GM11168 (cell line): ENCODE data around the gene THG1L.

ENCODE experiments used
- in situ Hi-C: fragments of 300-500 bp; cut with MboI; formaldehyde crosslinking; loops from one replicate; pipeline ENCODE4 v1.12.0; 2022; ENCODE audit warnings: low sequenced_read_pairs; ENCODE audit not compliant: unreplicated experiment

THG1L gene

DNA sequence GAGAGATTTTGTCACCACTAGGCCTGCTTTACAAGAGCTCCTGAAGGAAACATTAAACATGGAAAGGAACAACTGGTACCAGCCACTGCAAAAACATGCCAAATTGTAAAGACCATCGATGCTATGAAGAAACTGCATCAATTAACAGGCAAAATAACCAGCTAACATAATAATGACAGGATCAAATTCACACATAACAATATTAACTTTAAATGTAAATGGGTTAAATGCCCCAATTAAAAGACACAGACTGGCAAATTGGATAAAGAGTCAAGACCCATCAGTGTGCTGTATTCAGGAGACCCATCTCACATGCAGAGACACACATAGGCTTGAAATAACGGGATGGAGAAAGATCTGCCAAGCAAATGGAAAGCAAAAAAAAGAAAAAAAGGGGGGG is 8.3 kb upstream of the THG1L start:
- in situ Hi-C loops: loop anchor here (10.0 kb wide), 1 partner anchor 288 kb away; no protein-coding TSS in a partner anchor

DNA sequence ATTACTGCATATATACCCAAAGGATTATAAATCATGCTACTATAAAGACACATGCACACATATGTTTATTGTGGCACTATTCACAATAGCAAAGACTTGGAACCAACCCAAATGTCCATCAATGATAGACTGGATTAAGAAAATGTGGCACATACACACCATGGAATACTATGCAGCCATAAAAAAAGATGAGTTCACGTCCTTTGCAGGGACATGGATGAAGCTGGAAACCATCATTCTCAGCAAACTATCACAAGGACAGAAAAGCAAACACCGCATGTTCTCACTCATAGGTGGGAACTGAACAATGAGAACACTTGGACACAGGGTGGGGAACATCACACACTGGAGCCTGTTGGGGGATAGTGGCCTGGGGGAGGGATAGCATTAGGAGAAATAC is 4.6 kb upstream of the THG1L start:
- in situ Hi-C loops: loop anchor here (10.0 kb wide), 1 partner anchor 292 kb away; no protein-coding TSS in a partner anchor

DNA sequence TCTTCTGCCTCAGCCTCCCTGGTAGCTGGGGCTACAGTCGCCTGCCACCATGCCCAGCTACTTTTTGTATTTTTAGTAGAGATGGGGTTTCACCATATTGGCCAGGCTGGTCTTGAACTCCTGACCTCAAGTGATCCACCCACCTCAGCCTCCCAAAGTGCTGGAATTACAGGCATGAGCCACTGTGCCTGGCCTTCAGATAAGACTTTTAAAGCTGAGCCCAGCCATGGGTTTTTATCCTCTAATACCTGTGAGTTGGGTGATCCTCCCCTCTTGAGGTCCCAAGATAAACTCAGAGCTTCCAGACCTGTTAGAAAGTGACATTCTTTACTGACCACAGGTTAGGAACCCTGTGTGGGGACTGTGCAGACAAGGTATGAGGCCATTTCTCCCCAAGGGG is 3.4 kb upstream of the THG1L start:
- in situ Hi-C loops: loop anchor here (10.0 kb wide), 1 partner anchor 293 kb away; no protein-coding TSS in a partner anchor

DNA sequence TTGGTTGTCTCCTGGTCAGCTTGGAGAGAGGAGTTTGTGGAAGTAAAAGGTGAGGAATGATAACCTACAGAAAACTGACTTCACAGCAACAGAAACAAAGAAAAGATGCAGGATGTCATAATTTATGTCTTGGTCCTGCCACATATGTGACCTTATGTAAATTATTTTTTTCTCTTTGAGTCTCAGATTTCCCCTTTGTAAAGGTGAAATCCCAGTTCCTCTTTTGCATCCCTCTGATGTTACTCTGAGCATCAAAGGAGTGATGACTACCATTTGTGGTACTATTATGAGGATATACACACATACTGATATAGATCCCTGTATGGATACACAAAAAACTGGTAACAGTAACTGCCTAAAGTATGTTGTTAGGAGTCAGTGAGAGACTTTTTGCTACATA is 1.4 kb upstream of the THG1L start:
- in situ Hi-C loops: loop anchor here (10.0 kb wide), 1 partner anchor 295 kb away; no protein-coding TSS in a partner anchor

DNA sequence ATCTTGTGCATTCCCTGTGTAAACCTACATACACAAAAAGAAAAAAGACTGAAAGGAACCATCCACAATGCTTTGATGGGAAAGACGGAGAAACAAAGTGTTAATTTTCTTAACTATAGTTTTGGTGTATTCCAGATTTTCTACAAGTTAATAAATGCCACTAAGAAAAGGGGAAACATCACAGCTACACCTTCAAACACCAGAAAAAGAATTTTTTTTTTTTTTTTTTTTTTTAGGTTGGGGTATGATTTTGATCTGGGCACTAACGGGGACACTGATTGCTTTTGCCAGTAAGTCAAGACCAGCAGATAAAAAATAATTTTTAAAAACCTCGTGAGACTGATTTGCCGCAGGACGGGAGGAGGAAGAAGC is 334 bp upstream of the THG1L start:
- in situ Hi-C loops: no loop called here

DNA sequence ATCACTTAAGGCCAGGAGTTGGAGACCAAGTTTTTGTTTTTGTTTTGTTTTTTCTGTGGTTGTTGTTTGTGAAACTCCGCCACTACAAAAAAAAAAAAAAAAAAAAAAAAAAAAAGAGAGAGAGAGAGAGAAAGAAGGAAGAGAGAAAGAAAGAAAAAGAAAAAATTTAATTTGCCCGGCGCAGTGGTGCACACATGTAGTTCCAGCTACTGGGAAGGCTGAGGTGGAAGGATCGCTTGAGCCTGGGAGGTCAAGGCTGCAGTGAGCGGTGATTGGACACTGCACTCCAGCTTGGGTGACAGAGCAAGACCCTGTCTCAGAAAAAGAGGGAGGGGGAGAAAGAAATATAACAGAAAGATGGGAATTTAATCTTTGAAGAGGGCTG is 902 bp downstream of the THG1L start:
- in situ Hi-C loops: no loop called here

DNA sequence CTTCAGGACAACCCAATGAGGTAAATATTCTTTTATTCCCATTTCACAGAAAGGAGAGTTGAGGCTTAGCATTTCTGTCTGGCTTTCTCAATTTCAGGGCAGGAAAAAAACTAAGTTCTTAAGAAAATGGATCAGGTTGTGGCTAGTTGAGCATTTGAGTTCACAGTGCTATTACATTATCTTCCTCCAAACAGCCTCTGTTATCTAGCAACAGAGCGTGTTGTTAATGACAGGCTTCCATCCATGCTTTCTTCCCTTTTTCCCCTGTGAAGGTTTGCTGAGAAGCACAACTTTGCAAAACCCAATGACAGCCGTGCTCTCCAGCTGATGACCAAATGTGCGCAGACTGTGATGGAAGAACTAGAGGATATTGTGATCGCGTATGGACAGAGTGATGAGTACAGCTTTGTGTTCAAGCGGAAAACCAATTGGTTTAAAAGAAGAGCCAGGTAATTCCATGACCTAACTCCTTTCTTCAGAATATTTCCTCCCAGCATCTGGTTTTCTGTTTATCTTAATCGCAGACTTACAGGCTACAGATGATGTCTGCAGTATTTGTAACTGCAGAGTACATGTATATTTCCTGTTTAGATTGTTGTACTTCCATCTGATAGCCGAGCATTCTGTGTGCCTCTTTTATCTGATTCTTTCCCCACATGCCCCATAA is 1.5 kb downstream of the THG1L start:
- in situ Hi-C loops: no loop called here

DNA sequence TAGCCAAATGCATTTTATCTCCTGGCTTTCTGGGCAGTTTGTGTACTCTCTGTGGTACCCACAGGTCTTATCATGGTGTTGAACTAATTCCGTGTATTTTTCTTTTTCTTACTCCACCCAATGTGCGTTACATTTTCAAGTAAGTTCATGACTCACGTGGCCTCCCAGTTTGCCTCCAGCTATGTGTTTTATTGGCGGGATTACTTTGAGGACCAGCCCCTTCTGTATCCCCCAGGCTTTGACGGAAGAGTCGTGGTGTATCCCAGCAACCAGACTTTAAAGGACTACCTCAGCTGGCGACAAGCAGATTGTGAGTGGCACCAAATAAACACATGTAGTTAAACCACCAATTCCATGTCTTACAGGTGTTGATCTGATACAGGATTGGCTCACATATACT is 3.2 kb downstream of the THG1L start:
- in situ Hi-C loops: no loop called here

DNA sequence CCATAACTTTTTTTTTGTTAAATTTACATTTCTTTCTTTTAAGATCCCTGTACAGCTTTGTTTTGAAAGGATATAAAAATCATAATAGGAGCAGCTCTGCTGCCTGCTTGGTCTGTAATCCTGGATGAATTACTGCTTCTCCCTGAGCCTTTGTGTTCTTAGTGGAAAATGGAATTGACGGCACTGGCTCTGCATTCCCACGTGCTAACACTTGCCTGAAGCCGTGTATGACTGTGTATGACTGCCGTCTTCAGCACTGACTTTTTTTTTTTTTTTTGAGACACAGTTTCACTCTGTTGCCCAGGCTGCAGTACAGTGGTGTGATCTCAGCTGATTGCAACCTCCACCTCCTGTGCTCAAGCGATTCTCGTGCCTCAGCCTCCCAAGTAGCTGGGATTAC is 4.8 kb downstream of the THG1L start:
- in situ Hi-C loops: no loop called here

DNA sequence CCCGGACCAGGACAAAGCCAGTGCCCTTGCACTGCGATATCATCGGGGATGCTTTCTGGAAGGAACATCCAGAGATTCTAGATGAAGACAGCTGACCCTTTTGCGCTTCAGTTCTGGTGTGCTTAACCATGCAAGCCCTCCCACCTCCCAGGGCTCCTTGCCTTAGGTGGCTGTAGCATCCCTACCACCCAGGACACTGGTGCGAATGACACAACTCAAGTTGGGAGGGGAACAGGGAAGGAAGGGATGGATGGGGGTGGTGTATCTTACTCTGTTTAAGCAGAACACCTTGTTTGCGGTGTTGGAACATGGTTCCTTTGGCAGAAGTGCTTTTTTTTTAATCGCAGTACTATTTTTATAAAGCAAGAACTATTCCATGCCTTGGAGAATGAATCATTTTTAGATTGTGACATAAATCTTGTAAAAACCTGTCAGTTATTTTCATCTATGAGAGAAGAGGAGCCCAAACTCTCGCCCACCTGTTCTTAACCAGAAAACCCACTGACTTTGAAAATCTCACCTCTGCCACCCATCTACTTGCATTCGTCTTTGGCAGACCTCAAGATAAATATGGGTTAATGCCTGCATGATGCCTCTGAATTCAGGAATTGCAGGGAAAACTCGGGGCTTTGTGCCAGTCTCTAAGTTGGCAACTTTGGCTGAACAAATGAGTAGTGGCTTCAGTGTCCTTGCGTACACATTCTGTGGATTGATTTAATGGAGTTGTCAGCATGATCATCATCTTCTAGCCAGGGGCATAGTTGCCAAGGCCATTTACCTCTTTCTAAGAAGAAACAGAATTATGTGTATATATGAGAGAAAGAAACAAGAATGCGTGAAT is 8.4 kb downstream of the THG1L start:
- in situ Hi-C loops: loop anchor here (5.0 kb wide), 1 partner anchor 82 kb away; no protein-coding TSS in a partner anchor

DNA sequence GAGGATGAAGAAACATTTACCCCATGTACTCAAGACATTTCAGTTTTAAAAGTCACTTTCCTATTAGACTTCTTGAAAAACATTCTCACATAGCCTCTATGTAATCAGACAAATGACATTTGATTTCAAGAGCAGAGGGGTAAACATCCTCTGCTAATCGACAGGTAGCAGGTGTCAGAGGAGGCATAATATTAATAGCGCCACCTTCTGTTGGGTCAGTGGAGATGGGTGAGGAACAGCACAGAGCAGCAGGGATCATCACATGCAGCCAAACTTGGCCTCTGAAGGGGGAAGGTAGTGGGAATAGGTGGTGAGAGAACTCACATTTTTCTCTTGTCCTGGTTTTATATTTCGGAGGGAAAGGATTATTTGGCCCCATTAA is 9.0 kb downstream of the THG1L start:
- in situ Hi-C loops: loop anchor here (5.0 kb wide), 1 partner anchor 83 kb away; no protein-coding TSS in a partner anchor

DNA sequence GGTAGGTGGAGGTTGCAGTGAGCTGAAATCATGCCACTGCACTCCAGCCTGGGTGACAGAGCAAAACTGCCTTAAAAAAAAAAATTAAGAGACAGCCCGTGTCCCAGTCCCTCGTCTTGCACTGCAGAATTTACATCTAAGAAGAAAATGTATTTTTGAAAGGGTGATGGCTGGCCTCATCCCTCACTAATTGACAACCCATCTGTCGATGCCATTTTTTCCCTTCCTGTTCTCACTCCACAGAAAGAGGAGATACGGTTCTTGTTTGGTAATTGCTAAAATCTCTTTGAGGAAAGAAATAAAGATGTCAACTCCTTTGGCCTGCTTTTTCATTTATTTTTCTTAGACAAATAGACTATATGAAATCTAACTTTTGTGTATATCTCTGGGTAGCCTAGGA is 9.9 kb downstream of the THG1L start:
- in situ Hi-C loops: loop anchor here (5.0 kb wide), 1 partner anchor 84 kb away; no protein-coding TSS in a partner anchor

DNA sequence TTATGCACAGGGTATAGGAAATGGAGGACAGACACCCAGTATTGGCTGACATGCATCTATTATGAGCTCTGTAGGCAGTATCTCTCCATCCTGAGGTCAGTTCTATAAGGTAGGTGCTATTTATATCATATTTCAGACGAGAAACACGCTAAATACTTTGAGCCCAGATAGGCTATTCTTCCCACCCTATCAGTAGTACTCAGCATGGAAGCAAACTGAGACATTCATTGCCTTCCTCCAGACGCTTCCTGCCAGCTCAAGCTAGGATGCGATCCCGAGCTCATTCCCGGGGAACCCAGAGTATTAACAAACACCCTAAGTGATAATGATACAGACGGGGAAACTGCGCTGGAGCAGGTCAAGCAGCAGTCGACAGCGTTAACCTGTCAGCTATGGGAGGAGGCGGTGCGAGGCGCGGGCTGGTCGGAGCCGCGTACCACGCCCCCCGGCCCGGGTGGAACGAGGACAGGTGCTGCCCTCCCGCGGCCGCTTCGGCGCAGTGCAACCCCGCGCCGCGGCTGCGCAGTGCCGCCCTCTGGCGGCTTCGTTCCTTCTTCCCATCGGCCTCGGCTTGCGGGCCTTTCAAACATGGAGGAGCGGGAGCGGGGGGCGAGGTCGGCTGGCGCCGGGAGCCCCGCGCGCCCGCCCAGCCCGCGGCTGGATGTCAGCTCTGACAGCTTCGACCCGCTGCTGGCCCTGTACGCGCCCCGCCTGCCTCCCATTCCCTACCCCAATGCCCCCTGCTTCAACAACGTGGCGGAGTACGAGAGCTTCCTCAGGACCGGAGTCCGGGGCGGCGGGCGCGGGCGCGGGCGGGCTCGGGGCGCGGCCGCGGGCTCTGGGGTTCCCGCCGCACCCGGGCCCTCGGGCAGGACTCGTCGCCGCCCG is 12.2 kb downstream of the THG1L start, which contains the start of gene LSM11:
Gene LSM11, plus strand, starts transcription at position 550 of the 888 bp plus-strand sequence. Its CDS starts 39 bp downstream, at position 589.
- in situ Hi-C loops: loop anchor here (5.0 kb wide), 1 partner anchor 86 kb away; no protein-coding TSS in a partner anchor

DNA sequence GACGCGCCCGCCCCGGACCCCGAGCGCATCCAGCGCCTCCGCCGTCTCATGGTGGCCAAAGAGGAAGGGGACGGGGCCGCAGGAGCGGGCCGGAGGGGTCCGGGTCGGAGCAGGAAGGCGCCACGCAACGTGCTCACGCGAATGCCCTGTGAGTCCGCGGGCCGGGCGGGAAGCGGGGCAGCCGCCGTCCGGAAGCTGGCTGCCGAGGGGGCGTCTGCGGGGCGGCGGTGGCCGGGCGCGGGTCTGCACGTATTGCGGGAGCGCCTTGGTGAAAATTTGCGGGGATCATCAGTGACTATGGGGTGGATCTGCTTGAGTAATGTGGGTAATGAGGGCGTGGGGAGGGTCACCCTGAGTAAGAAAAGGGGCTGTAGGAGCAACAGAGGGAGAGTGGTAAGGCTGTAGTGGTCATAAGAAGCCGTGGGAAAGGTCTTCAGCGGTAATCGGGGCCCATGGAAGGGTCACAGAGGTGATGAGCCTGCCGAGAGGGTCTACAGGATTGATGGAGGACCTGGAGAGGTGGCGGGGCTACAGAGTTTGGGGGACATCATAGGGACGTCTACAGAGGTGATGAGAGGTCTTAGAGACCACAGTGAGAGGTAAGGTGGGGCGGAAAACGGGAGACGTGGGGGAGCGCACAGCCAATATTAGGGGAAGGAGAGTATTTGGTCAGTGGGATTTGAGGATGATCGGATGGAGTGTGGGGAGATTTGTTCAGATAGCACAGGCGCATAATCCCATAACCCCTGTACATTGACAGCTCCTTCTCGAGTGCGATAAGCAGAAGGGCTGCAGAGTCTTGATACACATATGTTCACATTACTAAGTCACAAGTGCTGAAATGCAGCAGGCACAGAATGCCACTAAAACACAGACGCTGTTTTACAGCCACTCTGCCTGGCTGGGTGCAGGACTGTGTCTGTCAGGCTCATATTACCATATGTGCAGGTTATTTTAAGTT is 13.1 kb downstream of the THG1L start:
- in situ Hi-C loops: loop anchor here (5.0 kb wide), 1 partner anchor 87 kb away; no protein-coding TSS in a partner anchor

DNA sequence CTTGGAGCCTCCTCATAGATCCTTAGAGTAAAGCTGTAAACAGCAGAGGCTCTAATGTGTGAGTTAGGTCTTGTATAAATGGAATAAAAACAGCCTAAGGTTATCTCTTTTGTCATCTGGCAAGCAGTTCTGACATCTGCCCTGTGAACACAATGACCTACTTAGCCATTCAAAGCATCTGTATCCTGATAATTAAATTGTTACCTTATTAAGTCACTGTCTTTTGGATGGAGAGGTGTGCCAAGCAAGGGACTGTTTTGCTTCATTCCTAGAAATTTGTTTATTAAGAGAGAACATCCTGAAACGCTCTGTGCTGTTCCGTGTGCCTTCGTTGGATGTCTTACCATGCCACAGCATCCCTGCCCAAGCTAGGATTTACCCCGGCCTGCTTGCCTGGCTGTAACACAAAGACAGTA is 13.8 kb downstream of the THG1L start:
- in situ Hi-C loops: no loop called here

DNA sequence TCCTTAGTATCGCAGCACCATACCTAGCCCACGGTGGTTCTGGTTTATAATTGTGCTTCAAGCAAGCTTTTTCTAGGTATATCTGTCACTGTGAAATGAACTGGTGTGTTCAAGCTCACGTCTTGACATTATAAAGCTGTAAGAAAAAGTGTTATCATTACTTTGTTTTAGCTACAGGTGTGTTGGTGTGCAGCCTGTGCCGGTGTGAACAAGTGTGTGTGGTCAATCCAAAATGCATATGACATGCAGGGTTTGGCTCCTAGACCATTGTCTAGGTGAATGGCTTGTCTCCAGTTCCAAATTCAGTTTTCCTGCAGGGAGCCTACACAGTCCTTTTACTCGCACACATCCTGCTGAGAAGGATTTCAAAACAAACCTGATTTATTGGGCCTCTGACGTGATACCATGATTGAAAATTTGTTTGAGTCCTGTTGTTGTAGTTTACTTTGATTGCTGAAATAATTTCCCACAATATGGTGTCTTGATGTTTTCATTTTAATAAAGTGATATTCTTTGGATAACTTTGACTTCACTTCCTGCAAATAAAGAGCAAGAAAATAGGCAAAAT is 16.0 kb downstream of the THG1L start:
- in situ Hi-C loops: no loop called here

DNA sequence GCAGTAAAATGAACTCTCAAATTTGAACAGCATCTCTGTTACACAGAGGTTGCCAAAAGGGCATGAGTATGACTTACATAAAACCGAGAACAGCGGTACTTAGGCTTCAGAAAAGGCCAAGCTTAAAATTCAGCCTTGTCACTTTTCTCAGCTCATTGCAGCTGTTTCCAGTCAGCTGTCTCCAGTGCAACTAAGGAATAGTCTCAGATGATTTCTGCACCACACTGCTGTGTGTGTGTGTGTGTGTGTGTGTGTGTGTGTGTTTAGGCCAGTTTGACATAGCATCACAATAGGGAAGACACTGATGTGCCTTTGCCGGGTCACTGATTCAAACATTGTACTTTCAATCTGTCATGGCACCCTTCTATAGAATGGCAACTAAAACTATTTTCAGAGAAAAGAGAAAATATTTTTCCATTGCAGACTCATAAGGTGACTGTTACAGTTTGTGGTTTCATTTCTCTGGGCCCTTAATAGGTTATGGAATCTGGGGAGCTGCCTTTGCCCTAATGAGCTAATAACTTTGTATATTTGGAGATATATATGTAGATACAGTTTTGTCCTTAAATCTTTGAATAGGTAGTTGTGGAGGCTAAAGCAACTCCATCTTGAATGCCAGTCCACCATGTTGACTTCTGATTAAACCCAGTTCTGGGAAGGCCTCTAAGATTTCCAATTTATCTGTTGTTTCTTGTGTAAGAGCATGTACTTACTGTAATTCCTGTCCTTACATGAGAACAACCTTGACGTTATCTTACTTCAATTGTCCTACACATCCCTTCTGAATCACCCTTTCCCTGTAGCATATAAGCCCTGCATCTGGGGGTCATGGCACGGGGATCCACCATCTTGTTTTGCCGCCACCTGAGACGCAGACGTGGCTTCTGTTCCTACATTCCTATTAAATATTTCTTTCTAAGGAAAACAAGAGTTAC is 16.8 kb downstream of the THG1L start:
- in situ Hi-C loops: no loop called here
